Esophagus muscularis mucosa (tissue), 4 donors: ENCODE measurements around the gene ERICH6.

ENCODE experiments used
- CTCF ChIP-seq, 3 experiments: fragments of 200-600 bp in 2 of 3; fragments of 450-650 bp in 1 of 3; sonication (generic) in 2 of 3; IDR thresholded peaks; one replicate each; pipeline ENCODE4 v1.5.1; 2017 to 2019; ENCODE audit warnings: antibody characterized with exemption in 3 of 3, mild to moderate bottlenecking in 2 of 3, moderate library complexity in 1 of 3
- EP300 ChIP-seq: sonication (generic); formaldehyde crosslinking; IDR thresholded peaks from one replicate; pipeline ENCODE4 v1.6.1; 2017; ENCODE audit warnings: antibody characterized with exemption
- POLR2A ChIP-seq: fragments of 450-650 bp; IDR thresholded peaks from one replicate; pipeline ENCODE4 v1.6.1; 2017; ENCODE audit warnings: antibody characterized with exemption, moderate library complexity, mild to moderate bottlenecking, low read depth
- POLR2AphosphoS5 ChIP-seq, 2 donors: sonication (generic); formaldehyde crosslinking; IDR thresholded peaks; one replicate each; pipeline ENCODE4 v1.6.1; 2017; ENCODE audit warnings: antibody characterized with exemption in 2 of 2

GRCh38 chr3:150742141-150742523 lies 38.4 kb upstream of the ERICH6 start:
- TF ChIP-seq CTCF (IDR thresholded peaks at IDR 0.05) (no peak), POLR2AphosphoS5 (IDR thresholded peaks at IDR 0.05) (no peak), POLR2A (no peak), EP300 (no peak)
